Liver (tissue), 9 donors: ENCODE measurements around the gene CRIP1. TPM values are rescaled to one million over a fixed set of nuclear protein-coding genes. Genes with fewer than 3 reads are reported as not detected.

Source experiments
- DNase-seq: peaks from one replicate; pipeline ENCODE4 v3.0.0-alpha.2; 2017; ENCODE audit warnings: low spot score
- H3K27ac ChIP-seq, 2 donors: one replicate each; pipeline ENCODE4 v1.7.0; 2013; ENCODE audit warnings: inconsistent platforms in 2 of 2, low read length in 2 of 2, control low read depth in 1 of 2, low read depth in 1 of 2, mild to moderate bottlenecking in 1 of 2
- H3K27me3 ChIP-seq, 4 donors: one replicate each; pipeline versions ENCODE4 v1.6.1 to v1.7.0; 2013; ENCODE audit warnings: low read length in 3 of 4, inconsistent platforms in 1 of 4, mild to moderate bottlenecking in 1 of 4, moderate library complexity in 1 of 4; ENCODE audit not compliant: control insufficient read depth in 4 of 4, insufficient read depth in 4 of 4
- H3K36me3 ChIP-seq, 4 donors: one replicate each; pipeline versions ENCODE4 v1.6.1 to v1.7.0; 2013; ENCODE audit warnings: low read length in 3 of 4, mild to moderate bottlenecking in 3 of 4, low read depth in 1 of 4, moderate library complexity in 1 of 4; ENCODE audit not compliant: control insufficient read depth in 4 of 4, insufficient read depth in 3 of 4
- H3K4me1 ChIP-seq, 4 donors: one replicate each; pipeline versions ENCODE4 v1.6.1 to v1.7.0; 2013; ENCODE audit warnings: low read length in 3 of 4, mild to moderate bottlenecking in 3 of 4, moderate library complexity in 1 of 4; ENCODE audit not compliant: control insufficient read depth in 4 of 4, insufficient read depth in 4 of 4
- H3K4me3 ChIP-seq, 3 donors: one replicate each; pipeline versions ENCODE4 v1.6.1 to v1.7.0; 2013; ENCODE audit warnings: low read length in 3 of 3, control low read depth in 1 of 3, low read depth in 1 of 3, mild to moderate bottlenecking in 1 of 3
- H3K9ac ChIP-seq, 2 donors: one replicate each; pipeline ENCODE4 v1.7.0; 2013; ENCODE audit warnings: low read length in 2 of 2, mild to moderate bottlenecking in 2 of 2, moderate library complexity in 2 of 2, control low read depth in 1 of 2, low read depth in 1 of 2
- H3K9me3 ChIP-seq, 4 donors: one replicate each; pipeline versions ENCODE4 v1.6.1 to v1.7.0; 2013; ENCODE audit warnings: low read length in 3 of 4; ENCODE audit not compliant: control insufficient read depth in 4 of 4
- FOXA1 ChIP-seq: IDR thresholded peaks from 2 replicates; pipeline ENCODE4 v1.6.1; 2016; ENCODE audit warnings: antibody characterized with exemption
- FOXA2 ChIP-seq: IDR thresholded peaks from 2 replicates; pipeline ENCODE4 v1.6.1; 2016; ENCODE audit warnings: antibody characterized with exemption
- GABPA ChIP-seq, 2 donors: IDR thresholded peaks in 1 of 2; conservative IDR thresholded peaks in 1 of 2; 2 replicates each; pipeline ENCODE4 v1.6.1; 2016; ENCODE audit warnings: antibody characterized with exemption in 2 of 2, mild to moderate bottlenecking in 1 of 2, moderate library complexity in 1 of 2
- HNF4A ChIP-seq, 2 donors: conservative IDR thresholded peaks; 2 replicates each; pipeline ENCODE4 v1.6.1; 2016; ENCODE audit warnings: antibody characterized with exemption in 2 of 2, mild to moderate bottlenecking in 2 of 2
- HNF4G ChIP-seq: IDR thresholded peaks from 2 replicates; pipeline ENCODE4 v1.6.1; 2016; ENCODE audit warnings: antibody characterized with exemption
- JUND ChIP-seq, 2 donors: IDR thresholded peaks; 2 replicates each; pipeline ENCODE4 v1.6.1; 2016; ENCODE audit warnings: antibody characterized with exemption in 2 of 2
- NR2F2 ChIP-seq: IDR thresholded peaks from 2 replicates; pipeline ENCODE4 v1.6.1; 2016; ENCODE audit warnings: antibody characterized with exemption
- RAD21 ChIP-seq, 2 donors: IDR thresholded peaks; 2 replicates each; pipeline ENCODE4 v1.6.1; 2016; ENCODE audit warnings: antibody characterized with exemption in 2 of 2, mild to moderate bottlenecking in 2 of 2
- YY1 ChIP-seq: IDR thresholded peaks from 2 replicates; pipeline ENCODE4 v1.6.1; 2016; ENCODE audit warnings: antibody characterized with exemption, mild to moderate bottlenecking
- WGBS: extraction: QIAGEN DNeasy Blood & Tissue Kit; methylation state at CpG from one replicate; pipeline ENCODE4 v1.1.7; 2013; 5-methylcytosine and 5-hydroxymethylcytosine counted together
- polyA plus RNA-seq, 2 donors: library from polyadenylated mRNA; stranded (reverse) in 1 of 2; unstranded in 1 of 2; fragments of 200-250 nt in 1 of 2; fragments of >200 nt in 1 of 2; fragmentation: Nextera tagmentation in 1 of 2; extraction: Ambion mirVana in 1 of 2; gene quantifications; one replicate each; pipeline versions ENCODE4 v1.2.1 to v1.2.3, GENCODE V29; 2013 to 2015
- total RNA-seq, 2 donors: library from RNA; depleted of rRNA; stranded (reverse); fragments of >200 nt; gene quantifications; one replicate each; pipeline ENCODE4 v1.2.3, GENCODE V29; 2014
- TF ChIP-seq, protein P1 (sequence below): IDR thresholded peaks from 2 replicates; pipeline ENCODE4 v1.6.1; 2016; ENCODE audit warnings: antibody characterized with exemption, mild to moderate bottlenecking
- TF ChIP-seq, protein P2 (sequence below): IDR thresholded peaks from 2 replicates; pipeline ENCODE4 v1.6.1; 2016; ENCODE audit warnings: antibody characterized with exemption
- TF ChIP-seq, protein P3 (sequence below): IDR thresholded peaks from 2 replicates; pipeline ENCODE4 v1.6.1; 2016; ENCODE audit warnings: antibody characterized with exemption
- TF ChIP-seq, protein P4 (sequence below): IDR thresholded peaks from 2 replicates; pipeline ENCODE4 v1.6.1; 2016; ENCODE audit warnings: antibody characterized with exemption
- TF ChIP-seq, protein P5 (sequence below): fragments of 150-350 bp; IDR thresholded peaks from 2 replicates; pipeline ENCODE4 v1.5.1; 2017; ENCODE audit warnings: improper control_type of control experiment, low read depth, low read length; ENCODE audit not compliant: missing input control
- donor health status: healthy.
- donor health status: healthy.
- donor health status: healthy.
- donor health status: healthy.
- donor health status: healthy.

The CRIP1 gene
- total and polyA plus RNA-seq, 4 donors: 1.4 to 11.4 (median 3.9) TPM

DNA sequence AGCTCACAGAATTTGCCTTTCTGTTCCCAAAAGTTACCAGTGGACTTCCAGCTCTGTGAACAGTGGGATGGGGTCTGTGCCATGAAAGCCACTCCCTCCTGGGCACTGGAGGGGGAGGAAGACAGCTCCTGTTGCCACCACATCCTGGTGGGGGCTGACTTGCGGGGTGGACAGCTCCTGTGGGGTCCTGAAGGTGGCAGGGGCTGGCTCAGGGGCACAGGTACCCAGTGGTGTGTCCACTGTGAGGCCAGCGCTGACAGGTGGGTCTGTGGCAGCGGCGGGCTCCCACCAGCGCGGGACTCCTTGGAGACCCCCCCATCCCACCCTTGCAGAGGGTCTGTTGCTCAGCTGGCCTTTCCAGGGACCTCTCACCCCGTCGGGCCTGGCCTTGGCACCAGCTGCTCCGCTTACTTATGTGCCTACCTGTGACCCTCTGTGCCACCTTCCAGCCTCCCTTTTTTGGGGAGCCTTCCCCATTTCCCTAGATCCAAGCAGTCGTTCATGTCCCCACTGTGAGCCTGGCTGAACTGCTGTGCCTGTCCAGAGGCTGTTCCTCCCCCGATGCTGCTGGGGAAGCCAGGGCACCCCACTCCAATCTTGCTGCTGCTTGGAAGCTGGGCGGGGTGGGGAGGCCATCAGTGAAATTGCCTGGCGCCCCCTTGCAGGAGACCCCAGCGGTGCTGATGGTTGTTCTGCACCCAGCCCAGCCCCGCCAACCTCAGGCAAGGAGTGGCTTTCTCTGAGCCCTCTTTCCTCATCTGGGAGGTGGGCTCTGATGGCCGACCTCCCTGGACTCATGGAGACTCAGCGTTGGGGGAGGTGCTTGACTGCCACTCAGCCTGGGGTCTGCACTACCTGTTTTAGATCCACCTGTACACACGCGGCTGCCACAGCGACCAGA lies 6.5 kb downstream of the CRIP1 start:
- DNase-seq: no peak
- Histone ChIP-seq H3K27me3 (no peaks in the 10 kb centered on the region), H3K4me1 (peaks cover 17 to 81% (median 60%) of the 10 kb centered on the region in 4 donors), H3K36me3 (no peaks in the 10 kb centered on the region), H3K27ac (peak overlapping the region; percentile 26 to 68), H3K4me3 (no peak overlapping the region), H3K9me3 (no peaks in the 10 kb centered on the region), H3K9ac (no peak overlapping the region)
- 89% methylated on average over 20 of the region's 20 CpGs for WGBS
- TF ChIP-seq HNF4G (no peak), RAD21 (IDR thresholded peaks at IDR 0.05) (no peak), YY1 (no peak), JUND (IDR thresholded peaks at IDR 0.05) (no peak), NR2F2 (no peak), GABPA (IDR thresholded peaks at IDR 0.05 in 1 of 2, conservative IDR thresholded peaks at IDR 0.05 in 1 of 2) (no peak), HNF4A (conservative IDR thresholded peaks at IDR 0.05) (no peak), FOXA2 (no peak), FOXA1 (no peak)
- TF ChIP-seq, protein P1, sequence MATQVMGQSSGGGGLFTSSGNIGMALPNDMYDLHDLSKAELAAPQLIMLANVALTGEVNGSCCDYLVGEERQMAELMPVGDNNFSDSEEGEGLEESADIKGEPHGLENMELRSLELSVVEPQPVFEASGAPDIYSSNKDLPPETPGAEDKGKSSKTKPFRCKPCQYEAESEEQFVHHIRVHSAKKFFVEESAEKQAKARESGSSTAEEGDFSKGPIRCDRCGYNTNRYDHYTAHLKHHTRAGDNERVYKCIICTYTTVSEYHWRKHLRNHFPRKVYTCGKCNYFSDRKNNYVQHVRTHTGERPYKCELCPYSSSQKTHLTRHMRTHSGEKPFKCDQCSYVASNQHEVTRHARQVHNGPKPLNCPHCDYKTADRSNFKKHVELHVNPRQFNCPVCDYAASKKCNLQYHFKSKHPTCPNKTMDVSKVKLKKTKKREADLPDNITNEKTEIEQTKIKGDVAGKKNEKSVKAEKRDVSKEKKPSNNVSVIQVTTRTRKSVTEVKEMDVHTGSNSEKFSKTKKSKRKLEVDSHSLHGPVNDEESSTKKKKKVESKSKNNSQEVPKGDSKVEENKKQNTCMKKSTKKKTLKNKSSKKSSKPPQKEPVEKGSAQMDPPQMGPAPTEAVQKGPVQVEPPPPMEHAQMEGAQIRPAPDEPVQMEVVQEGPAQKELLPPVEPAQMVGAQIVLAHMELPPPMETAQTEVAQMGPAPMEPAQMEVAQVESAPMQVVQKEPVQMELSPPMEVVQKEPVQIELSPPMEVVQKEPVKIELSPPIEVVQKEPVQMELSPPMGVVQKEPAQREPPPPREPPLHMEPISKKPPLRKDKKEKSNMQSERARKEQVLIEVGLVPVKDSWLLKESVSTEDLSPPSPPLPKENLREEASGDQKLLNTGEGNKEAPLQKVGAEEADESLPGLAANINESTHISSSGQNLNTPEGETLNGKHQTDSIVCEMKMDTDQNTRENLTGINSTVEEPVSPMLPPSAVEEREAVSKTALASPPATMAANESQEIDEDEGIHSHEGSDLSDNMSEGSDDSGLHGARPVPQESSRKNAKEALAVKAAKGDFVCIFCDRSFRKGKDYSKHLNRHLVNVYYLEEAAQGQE: no peak
- TF ChIP-seq, protein P2, sequence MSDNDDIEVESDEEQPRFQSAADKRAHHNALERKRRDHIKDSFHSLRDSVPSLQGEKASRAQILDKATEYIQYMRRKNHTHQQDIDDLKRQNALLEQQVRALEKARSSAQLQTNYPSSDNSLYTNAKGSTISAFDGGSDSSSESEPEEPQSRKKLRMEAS: no peak
- TF ChIP-seq, protein P3, sequence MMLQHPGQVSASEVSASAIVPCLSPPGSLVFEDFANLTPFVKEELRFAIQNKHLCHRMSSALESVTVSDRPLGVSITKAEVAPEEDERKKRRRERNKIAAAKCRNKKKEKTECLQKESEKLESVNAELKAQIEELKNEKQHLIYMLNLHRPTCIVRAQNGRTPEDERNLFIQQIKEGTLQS: no peak
- TF ChIP-seq, protein P4, sequence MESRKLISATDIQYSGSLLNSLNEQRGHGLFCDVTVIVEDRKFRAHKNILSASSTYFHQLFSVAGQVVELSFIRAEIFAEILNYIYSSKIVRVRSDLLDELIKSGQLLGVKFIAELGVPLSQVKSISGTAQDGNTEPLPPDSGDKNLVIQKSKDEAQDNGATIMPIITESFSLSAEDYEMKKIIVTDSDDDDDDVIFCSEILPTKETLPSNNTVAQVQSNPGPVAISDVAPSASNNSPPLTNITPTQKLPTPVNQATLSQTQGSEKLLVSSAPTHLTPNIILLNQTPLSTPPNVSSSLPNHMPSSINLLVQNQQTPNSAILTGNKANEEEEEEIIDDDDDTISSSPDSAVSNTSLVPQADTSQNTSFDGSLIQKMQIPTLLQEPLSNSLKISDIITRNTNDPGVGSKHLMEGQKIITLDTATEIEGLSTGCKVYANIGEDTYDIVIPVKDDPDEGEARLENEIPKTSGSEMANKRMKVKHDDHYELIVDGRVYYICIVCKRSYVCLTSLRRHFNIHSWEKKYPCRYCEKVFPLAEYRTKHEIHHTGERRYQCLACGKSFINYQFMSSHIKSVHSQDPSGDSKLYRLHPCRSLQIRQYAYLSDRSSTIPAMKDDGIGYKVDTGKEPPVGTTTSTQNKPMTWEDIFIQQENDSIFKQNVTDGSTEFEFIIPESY: no peak
- TF ChIP-seq, protein P5, sequence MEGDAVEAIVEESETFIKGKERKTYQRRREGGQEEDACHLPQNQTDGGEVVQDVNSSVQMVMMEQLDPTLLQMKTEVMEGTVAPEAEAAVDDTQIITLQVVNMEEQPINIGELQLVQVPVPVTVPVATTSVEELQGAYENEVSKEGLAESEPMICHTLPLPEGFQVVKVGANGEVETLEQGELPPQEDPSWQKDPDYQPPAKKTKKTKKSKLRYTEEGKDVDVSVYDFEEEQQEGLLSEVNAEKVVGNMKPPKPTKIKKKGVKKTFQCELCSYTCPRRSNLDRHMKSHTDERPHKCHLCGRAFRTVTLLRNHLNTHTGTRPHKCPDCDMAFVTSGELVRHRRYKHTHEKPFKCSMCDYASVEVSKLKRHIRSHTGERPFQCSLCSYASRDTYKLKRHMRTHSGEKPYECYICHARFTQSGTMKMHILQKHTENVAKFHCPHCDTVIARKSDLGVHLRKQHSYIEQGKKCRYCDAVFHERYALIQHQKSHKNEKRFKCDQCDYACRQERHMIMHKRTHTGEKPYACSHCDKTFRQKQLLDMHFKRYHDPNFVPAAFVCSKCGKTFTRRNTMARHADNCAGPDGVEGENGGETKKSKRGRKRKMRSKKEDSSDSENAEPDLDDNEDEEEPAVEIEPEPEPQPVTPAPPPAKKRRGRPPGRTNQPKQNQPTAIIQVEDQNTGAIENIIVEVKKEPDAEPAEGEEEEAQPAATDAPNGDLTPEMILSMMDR: no peak
